Lung microvascular endothelial cell (primary cell): Measurements from ENCODE around the gene SULT1E1. TPM values are rescaled to one million over a fixed set of nuclear protein-coding genes. Genes with fewer than 3 reads are reported as not detected.

Experiments
- DNase-seq, 2 donors: peaks; one replicate each; pipeline versions ENCODE4 v3.0.0 to v3.0.0-alpha.2; 2010; ENCODE audit warnings: low read depth in 2 of 2
- total RNA-seq: library from RNA; depleted of rRNA; stranded (reverse); fragments of >200 nt; gene quantifications from 2 replicates; pipeline ENCODE4 v1.2.1, GENCODE V29; 2014

SULT1E1 gene
- total RNA-seq, 1 donor from 2014 or later, result 3.4 TPM

DNA sequence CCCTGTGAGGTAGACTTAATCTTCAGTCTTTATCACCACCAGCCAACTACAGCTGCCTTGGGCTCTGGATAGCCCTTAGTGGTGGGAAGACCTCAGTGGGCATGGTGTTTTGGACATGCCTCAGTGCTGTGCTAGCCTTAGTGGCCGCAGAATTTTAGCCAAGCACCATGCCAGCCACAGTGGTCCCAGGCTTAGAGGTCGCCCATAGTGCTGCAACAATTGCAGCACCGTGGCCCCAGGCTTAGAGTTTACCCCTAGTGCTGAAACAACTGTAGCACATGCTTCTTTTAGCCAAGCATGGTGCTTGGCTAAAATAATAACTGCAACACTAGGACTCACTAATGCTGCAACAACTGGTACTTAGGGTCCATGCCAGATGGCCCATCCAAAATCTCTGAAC is 60.6 kb downstream of the SULT1E1 start:
- DNase-seq, result no peak

DNA sequence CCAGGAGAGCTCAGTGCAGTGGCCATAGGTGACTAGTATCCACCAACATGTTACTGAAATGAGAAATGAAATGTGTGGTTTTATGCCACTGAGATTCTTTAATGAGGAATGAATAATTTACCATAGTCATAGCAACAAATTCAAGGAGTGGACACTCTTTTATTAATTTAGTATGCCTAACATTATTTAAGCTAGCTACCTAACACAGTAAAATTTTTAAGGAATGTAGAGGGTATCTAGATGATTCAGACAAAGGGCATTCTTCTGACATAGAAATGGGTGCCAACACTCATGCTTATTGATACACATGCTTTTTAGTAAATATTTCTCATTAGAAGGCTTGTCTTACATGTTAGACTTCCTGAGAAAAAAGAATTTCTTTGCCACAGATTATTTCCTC is 66.2 kb downstream of the SULT1E1 start:
- no peak for DNase-seq

Other genes with a start within 250 kb of the SULT1E1 start
- gene UGT2A2, start 220.5 kb downstream of the SULT1E1 start, total RNA-seq, result not detected in 2 replicates
- gene UGT2A1, start 206.9 kb downstream of the SULT1E1 start, total RNA-seq, result not detected in 2 replicates
- 1.6 and 8.3 TPM in 2 replicates for gene SULT1B1, start 99.5 kb downstream of the SULT1E1 start, total RNA-seq
- gene CSN1S1, start 70.9 kb upstream of the SULT1E1 start, total RNA-seq, result not detected in 2 replicates
- not detected in 2 replicates for gene CSN2, start 105.6 kb upstream of the SULT1E1 start, total RNA-seq
- not detected in 2 replicates for gene STATH, start 135.8 kb upstream of the SULT1E1 start, total RNA-seq
- not detected in 2 replicates for gene HTN3, start 168.3 kb upstream of the SULT1E1 start, total RNA-seq
- gene HTN1, start 190.3 kb upstream of the SULT1E1 start, total RNA-seq, result 0.44 TPM in 1 of 2 replicates, not detected in the other